AML-193 (cell line): ENCODE results near the gene MYO1H.
A peak's percentile ranks its signal among the peaks of the same experiment; 100 is the strongest.

Experiments
- DNase-seq, 2 experiments: peaks; one replicate each; lab custom pipeline; 2025; lab: John Stamatoyannopoulos, UW

MYO1H gene

DNA sequence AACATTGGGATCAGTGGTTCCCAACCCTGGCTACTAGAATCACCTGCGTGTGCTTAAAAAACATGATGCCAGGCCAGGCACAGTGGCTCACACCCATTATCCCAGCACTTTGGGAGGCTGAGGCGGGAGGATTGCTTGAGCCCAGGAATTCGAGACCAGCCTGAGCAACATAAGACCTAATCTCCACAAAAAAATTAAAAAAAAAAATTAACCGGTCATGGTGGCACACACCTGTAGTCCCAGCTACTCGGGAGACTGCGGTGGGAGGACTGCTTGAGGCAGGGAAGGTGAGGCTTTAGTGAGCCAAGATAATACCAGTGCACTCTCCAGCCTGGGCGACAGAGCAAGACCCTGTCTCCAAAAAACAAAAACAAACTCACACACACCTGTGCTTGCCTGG lies 127.4 kb downstream of the MYO1H start:
- DNase-seq, result no peak

GRCh38 chr12:109475993-109476806 lies 128.5 kb downstream of the MYO1H start:
- DNase-seq, result no peak

DNA sequence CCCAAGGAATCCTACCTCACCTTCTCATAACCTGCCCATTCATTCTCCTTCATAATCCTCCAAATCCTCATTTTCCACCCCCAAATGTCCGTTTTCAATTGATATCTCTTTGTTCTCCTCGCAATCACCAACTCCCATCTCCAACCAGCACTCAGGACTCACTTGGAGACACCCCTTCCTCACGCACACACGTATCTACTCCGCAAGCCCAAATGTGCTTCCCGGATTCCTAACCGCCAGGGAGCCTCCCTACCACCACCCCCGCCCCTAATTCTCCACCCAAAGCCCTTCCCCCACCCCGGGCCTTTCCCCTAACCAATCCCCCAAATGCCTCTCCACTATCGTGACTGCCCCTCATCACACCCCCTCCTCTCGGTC lies 129.1 kb downstream of the MYO1H start:
- no peak for DNase-seq

DNA sequence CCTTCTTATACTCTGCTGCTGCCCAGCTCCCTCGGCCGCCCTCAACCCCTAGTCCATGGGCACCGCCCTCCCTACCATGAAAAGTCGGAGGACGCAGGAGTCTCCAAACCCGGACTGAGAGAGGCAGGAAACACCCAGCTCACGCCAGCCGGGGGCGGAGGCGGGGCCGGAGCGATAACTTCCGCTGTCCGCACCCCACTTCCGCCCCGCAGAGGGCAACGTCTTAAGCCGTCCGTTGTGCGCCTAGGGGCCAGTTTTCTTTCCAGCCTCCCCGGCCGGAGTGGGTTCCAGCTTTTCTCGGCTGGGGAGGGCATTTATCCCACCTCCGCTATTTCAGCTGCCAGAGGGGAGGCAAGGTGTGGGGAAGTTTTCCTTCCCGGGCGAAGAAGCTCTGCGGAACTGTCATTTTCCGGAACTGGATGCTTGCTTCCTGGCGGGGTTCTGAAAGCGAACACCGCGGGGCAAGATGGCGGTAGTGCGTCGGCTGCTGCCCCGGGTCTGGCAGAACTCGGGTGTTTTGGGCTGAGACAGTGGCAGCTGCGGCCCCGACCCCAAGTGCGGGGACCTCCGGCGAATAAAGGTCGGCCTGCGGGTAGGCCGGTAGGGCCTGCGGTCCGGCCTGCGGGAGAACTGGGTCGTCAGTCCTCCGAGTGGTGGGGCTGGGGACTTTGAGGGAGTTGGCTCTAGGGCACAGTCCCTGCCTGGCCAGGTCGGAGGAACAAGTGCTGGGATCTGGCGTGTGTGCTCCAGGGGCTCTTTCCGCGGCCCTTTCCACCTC lies 129.7 kb downstream of the MYO1H start, which contains the start of the genes KCTD10 and UBE3B:
TSS of gene KCTD10 (minus strand) at position 116 of the 778 bp plus-strand sequence. CDS start at position 78, 38 bp downstream.
TSS of gene UBE3B (plus strand) at position 450 of the 778 bp plus-strand sequence. CDS start 5,918 bp downstream, outside the sequence.
- DNase-seq, result peak; percentile 60 to 70

DNA sequence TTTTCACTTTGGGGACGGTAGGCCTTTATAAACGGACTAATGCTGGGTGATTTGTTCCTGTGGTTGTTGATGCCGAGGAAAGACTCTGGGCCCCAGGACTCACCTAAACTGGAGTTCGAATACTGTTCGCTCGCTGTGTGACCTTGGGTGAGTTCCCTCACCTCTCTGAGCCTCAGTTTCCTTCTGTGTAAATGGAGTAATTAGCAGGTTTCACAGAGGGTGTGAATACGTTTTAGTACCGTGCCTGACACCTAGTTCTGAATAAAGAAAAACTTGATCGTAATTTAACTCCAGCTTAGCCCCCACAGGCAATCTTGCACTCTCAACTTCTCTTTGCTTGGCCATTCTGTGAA lies 130.2 kb downstream of the MYO1H start:
- DNase-seq, result no peak

DNA sequence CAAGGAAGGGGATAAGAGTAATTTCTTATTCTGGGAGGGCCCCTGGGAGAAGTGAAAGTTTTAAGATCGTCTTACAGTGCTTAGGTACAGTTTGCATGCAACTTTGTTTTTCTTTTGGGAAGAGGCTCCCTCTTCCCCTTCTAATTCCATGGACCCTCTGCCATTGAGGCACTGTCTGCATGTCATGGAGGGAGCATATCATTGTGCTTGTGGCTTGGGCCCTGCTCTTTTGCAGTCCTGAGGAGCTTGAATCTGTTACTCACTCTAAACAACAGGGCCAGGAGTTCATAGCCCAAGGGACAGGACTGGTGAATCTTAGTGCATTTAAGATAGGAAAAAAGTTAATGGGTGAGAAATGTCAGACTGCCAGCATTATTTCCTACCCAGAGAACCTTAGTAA lies 132.1 kb downstream of the MYO1H start:
- DNase-seq, result no peak

GRCh38 chr12:109480356-109480755 lies 132.7 kb downstream of the MYO1H start:
- no peak for DNase-seq

DNA sequence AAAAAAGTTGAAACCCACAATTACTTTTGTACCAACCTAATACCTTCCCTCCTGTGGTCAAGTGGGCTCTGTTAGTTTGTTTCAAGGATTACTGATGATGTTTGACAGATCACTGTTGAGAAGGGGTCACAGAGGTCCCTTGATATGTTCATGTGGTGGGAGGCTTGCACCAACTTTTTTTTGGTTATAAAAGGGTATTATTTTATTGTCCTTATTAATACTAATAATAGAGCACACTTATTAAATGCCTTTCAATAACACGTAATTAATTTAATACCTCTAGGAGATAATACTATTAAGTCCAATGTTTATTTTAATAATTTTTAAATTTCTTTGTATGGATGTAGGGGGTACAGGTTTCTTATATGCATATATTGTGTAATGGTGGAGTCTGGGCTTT lies 134.2 kb downstream of the MYO1H start:
- DNase-seq, result no peak

GRCh38 chr12:109482491-109482890 lies 134.8 kb downstream of the MYO1H start:
- DNase-seq, result no peak

DNA sequence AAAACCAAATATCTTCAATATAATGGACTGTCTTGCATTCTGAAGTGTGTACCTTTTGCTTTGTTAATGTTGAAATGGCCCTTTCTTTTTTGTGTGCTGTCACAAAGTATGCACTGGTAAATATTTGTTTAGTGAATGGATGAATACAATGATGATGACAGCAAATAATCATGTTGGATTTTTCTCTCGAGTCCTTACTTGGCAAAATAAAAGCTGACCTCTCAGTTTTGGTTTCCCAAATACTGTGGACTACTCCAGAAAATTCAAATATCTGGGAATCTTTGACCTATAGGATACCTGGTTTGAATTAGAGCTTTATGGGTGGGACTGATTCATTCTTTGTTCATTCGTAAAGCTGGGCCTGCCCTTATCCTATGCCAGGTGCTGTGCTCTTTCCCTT lies 135.2 kb downstream of the MYO1H start:
- DNase-seq, result no peak

DNA sequence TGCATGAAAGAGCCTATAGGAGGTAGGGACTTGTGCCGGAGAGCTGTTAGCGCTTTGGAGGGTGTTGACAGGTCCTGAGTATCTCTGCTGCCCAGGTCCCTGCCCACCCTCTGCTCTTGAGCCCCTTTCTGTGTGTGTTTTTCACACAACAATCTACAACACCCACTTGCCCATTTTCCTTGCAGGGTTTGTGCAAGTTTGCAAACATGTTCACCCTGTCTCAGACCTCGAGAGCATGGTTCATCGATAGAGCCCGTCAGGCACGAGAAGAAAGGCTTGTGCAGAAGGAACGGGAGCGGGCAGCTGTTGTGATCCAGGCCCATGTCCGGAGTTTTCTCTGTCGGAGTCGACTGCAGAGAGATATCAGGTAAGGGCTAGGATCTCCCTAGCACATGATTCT lies 135.6 kb downstream of the MYO1H start:
- DNase-seq, result no peak

DNA sequence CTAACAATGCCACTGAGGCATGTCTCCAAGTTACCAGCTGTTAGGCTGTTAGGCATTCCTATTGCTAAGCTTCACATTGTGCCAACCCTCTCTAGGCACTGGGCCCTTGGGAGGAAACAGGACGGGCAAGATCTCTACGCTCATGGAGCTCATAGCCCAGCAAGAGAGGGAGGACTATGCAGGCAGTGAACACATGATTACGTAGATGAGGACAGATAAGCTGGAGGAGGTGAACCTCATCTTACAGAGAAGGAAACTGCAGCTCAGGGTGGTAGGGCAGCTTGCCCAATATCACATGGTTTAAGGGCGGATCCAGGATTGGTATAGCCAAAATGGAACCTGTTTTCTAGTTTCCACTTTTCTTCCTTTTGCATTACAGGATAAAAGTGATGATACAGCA lies 137.5 kb downstream of the MYO1H start:
- DNase-seq, result no peak

DNA sequence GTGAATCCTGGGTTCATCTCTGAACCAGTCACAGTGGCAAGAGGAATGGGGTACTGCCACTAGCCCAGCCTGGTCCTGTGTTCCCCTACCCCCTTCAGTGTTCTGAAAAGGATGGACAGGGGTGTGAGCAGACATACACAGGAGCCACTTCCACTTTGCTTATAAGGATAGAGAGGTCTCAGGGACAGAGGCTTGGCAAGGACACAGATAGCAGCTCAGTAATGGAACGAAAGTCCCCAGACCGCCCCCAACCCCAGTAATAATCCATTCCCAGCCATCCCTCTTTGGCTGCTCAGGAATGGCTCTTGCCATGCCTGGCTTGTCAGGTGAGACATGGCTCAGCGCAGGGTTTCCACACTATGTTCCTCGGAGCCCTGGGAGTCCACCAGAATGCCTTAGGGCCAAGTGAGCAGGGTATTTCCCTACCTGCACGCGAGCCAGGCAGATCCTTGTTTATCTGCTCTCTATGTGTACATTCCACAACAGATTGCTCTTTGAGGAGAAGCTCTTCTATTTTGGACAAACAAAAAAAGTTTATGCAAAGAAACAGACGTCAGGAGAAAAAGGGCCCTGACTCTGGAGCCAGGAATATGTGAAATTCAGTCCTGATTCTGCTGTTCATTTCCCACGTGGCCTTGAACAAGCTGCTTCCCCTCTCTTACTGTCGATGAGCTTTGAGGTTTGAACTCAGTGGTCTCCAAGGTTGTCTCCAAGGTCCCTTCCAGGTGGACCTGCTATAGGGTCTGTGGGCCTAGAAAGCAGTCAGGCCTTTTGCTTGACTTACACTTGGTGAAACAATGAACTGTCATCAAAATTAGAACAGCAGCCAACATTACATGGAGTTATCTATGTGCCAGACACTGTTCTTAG lies 139.7 kb downstream of the MYO1H start:
- no peak for DNase-seq

DNA sequence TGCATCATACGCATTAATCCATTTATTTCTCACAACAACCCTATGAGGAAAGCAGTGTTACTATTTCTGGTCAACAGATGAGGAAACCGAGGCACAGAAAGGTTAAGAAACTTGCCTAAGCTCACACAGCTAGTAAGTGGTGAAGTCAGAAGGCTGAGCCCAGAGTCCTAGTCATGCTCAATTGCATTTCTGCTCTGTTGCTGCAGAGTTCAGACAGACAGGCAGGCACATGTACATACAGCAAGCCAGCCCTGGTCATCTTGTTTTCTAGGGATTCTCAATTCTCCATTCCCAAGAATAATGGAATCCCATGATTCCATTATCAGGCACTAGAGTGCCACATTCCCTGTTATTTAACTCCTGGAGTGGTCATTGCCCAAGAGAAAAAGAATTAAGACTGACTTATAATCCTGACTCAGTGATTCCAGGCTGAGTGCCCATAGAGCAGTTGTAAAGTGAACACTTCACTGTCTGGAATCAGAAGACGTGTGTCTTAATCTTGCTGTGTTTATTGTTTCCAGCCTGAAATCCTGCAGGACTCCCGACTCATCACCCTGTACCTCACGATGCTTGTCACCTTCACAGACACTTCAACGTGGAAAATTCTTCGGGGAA lies 140.5 kb downstream of the MYO1H start:
- no peak for DNase-seq

GRCh38 chr12:109489016-109489954 lies 141.6 kb downstream of the MYO1H start:
- DNase-seq, result no peak

DNA sequence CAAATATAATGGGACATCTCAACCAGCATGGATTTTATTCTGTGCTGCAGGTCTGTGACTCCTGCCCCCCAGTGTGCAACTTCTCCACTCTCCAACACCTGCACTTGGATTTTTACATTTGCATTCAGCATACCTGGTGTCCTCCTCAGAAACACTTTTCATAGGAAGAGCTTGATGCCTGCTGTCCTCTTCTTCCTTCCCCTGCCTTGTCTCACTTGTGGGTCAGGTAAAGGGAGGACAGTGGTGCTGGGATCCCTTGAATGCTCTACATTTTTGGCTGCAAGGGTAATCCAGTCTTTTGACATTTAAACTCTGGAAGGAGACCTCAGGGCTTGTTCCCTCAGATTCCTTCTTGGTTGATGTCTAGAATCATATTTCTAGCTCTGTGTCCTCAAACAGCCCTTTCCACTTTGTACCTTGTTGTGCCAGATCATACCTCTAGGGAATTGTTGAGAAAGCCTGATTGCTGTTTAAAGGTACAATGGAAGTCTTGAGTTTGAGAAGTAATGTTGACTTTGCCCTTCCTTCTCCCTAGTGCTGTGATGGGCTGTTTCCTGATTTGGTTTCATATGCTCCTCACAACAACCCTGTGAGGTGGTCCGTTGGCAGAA lies 142.4 kb downstream of the MYO1H start:
- DNase-seq, result no peak

- no peak for DNase-seq
These were observed 144.0 kb downstream of the MYO1H start for GRCh38 chr12:109491671-109492070.

GRCh38 chr12:109492371-109492770 lies 144.7 kb downstream of the MYO1H start:
- no peak for DNase-seq

- DNase-seq, result no peak
These were observed 145.4 kb downstream of the MYO1H start for GRCh38 chr12:109493090-109493489.

- no peak for DNase-seq
These were observed 146.2 kb downstream of the MYO1H start for GRCh38 chr12:109493938-109494337.
